Naive thymus-derived CD8-positive, alpha-beta T cell (primary cell): ENCODE measurements around the gene PRPF40B. TPM values are rescaled to one million over a fixed set of nuclear protein-coding genes. Genes with fewer than 3 reads are reported as not detected.

Experiments used
- ATAC-seq, 2 donors: fragments of 150-1000 bp; cut with Tn5 transposase in 1 of 2; sonication (Bioruptor Pico), chemical (Tn5 transposase) in 1 of 2; 1 replicate in 1 of 2; 2 replicates in 1 of 2; pipeline ENCODE4 v1.10.0; 2021; ENCODE audit warnings: mild to moderate bottlenecking in 2 of 2, moderate library complexity in 2 of 2
- POLR2A ChIA-PET: fragments of 350-600 bp; sonication (Branson Sonifier 250); formaldehyde crosslinking; loops from one replicate; lab custom pipeline; 2021; ENCODE audit warnings: antibody characterized with exemption; lab: Charles Lee
- DNase-seq, 10 donors: peaks; one replicate each; pipeline versions ENCODE4 v3.0.0 to v3.0.0-alpha.2; 2020 to 2022
- H3K27ac Mint-ChIP-seq, 10 donors: one replicate each; pipeline ENCODE4 v1.8.0; 2020 to 2022; ENCODE audit warnings: mild to moderate bottlenecking in 10 of 10, mixed read lengths in 10 of 10, moderate library complexity in 4 of 10, inconsistent platforms in 1 of 10
- H3K27me3 Mint-ChIP-seq, 5 donors: one replicate each; pipeline ENCODE4 v1.8.0; 2021 to 2022; ENCODE audit warnings: mixed read lengths in 5 of 5
- H3K36me3 Mint-ChIP-seq, 3 donors: one replicate each; pipeline ENCODE4 v1.8.0; 2020 to 2022; ENCODE audit warnings: mixed read lengths in 3 of 3, mild to moderate bottlenecking in 2 of 3, inconsistent platforms in 1 of 3
- H3K4me1 Mint-ChIP-seq, 4 donors: one replicate each; pipeline ENCODE4 v1.8.0; 2021 to 2022; ENCODE audit warnings: mixed read lengths in 4 of 4
- H3K4me3 Mint-ChIP-seq, 10 donors: one replicate each; pipeline ENCODE4 v1.8.0; 2020 to 2022; ENCODE audit warnings: mild to moderate bottlenecking in 10 of 10, mixed read lengths in 10 of 10, moderate library complexity in 6 of 10, inconsistent platforms in 1 of 10
- H3K9me3 Mint-ChIP-seq, 9 donors: one replicate each; pipeline ENCODE4 v1.8.0; 2020 to 2022; ENCODE audit warnings: mixed read lengths in 9 of 9, mild to moderate bottlenecking in 3 of 9, inconsistent platforms in 1 of 9, moderate library complexity in 1 of 9
- polyA plus RNA-seq, 3 donors: library from polyadenylated mRNA; unstranded; fragments of 300-500 nt; fragmentation: Illumina TruSeq; gene quantifications; one replicate each; pipeline ENCODE4 v1.2.3, GENCODE V29; 2021
- total RNA-seq, 8 experiments: library from RNA in 2 of 8; stranded (reverse) in 2 of 8; gene quantifications; one replicate each; pipeline ENCODE4 v1.2.3 and lab custom pipeline; 2021 to 2026

PRPF40B gene
- total and polyA plus RNA-seq, 5 experiments from 2014 or later, result 1.5 to 16.7 (median 4.0) TPM

- Mint-ChIP-seq H3K27me3 (peaks cover 5 to 20% (median 9%) of the 10 kb centered on the region in 5 donors), H3K4me3 (no peak overlapping the region), H3K27ac (no peak overlapping the region), H3K9me3 (peaks cover 0 to 11% (median 3%) of the 10 kb centered on the region in 9 donors), H3K36me3 (peaks cover 0 to 6% (median 3%) of the 10 kb centered on the region in 3 donors), H3K4me1 (peaks cover 0 to 2% (median 0%) of the 10 kb centered on the region in 4 donors)
- POLR2A ChIA-PET, result interaction anchor here (0.7 to 1.1 kb wide), 3 partner anchors 10 to 43 kb away, joined by 3 to 5 read pairs (median 4); no protein-coding TSS in a partner anchor
- ATAC-seq (no peak), DNase-seq (no peak)
Measured at GRCh38 chr12:49612210-49612609, 11.2 kb upstream of the PRPF40B start.

- ATAC-seq (no peak), DNase-seq (no peak)
- H3K27ac Mint-ChIP-seq, result no peak overlapping the region
- POLR2A ChIA-PET, result no interaction called here
- peaks cover 0 to 2% (median 0%) of the 10 kb centered on the region in 4 donors for H3K4me1 Mint-ChIP-seq
- H3K36me3 Mint-ChIP-seq, result no peaks in the 10 kb centered on the region
- no peak overlapping the region for H3K4me3 Mint-ChIP-seq
- H3K9me3 Mint-ChIP-seq, result peaks cover 0 to 2% (median 0%) of the 10 kb centered on the region in 9 donors
- H3K27me3 Mint-ChIP-seq, result peaks cover 6 to 23% (median 10%) of the 10 kb centered on the region in 5 donors
Measured at GRCh38 chr12:49615725-49616124, 7.6 kb upstream of the PRPF40B start.

- DNase-seq (no peak), ATAC-seq (no peak)
- peak overlapping the region in 1 of 10 donors; percentile 4 for H3K4me3 Mint-ChIP-seq
- H3K27ac Mint-ChIP-seq, result no peak overlapping the region
- H3K4me1 Mint-ChIP-seq, result peaks cover 3 to 11% (median 9%) of the 10 kb centered on the region in 4 donors
- POLR2A ChIA-PET, result interaction anchor here (0.6 kb wide), 1 partner anchor 46 kb away, joined by 3 read pairs; no protein-coding TSS in a partner anchor
- peaks cover 0 to 2% (median 0%) of the 10 kb centered on the region in 9 donors for H3K9me3 Mint-ChIP-seq
- peaks cover 6 to 23% (median 10%) of the 10 kb centered on the region in 5 donors for H3K27me3 Mint-ChIP-seq
- H3K36me3 Mint-ChIP-seq, result no peaks in the 10 kb centered on the region
Measured at GRCh38 chr12:49616533-49617219, 6.7 kb upstream of the PRPF40B start.

GRCh38 chr12:49618576-49618975, 4.8 kb upstream of the PRPF40B start:
- Mint-ChIP-seq H3K9me3 (peaks cover 0 to 2% (median 0%) of the 10 kb centered on the region in 9 donors), H3K4me3 (no peak overlapping the region), H3K4me1 (peaks cover 8 to 21% (median 14%) of the 10 kb centered on the region in 4 donors), H3K27me3 (peaks cover 2 to 17% (median 9%) of the 10 kb centered on the region in 5 donors), H3K27ac (peak overlapping the region in 1 of 10 donors; percentile 17), H3K36me3 (no peaks in the 10 kb centered on the region)
- POLR2A ChIA-PET, result interaction anchor here (0.6 to 0.7 kb wide), 2 partner anchors 44 to 485 kb away, joined by 3 read pairs; no protein-coding TSS in a partner anchor
- no peak for DNase-seq
- ATAC-seq, result no peak

- DNase-seq, result no peak
- Mint-ChIP-seq H3K27ac (no peak overlapping the region), H3K27me3 (peaks cover 0 to 16% (median 5%) of the 10 kb centered on the region in 5 donors), H3K4me3 (no peak overlapping the region), H3K9me3 (peaks cover 0 to 2% (median 0%) of the 10 kb centered on the region in 9 donors), H3K4me1 (peaks cover 10 to 25% (median 17%) of the 10 kb centered on the region in 4 donors), H3K36me3 (no peaks in the 10 kb centered on the region)
- no peak for ATAC-seq
- POLR2A ChIA-PET, result interaction anchor here (0.6 kb wide), 1 partner anchor 485 kb away, joined by 3 read pairs; no protein-coding TSS in a partner anchor
Measured at GRCh38 chr12:49619286-49619685, 4.1 kb upstream of the PRPF40B start.

- Mint-ChIP-seq H3K4me1 (peaks cover 10 to 31% (median 23%) of the 10 kb centered on the region in 4 donors), H3K36me3 (no peaks in the 10 kb centered on the region), H3K27ac (peak overlapping the region; percentile 82 to 97 (median 92)), H3K4me3 (peak overlapping the region; percentile 82 to 94 (median 91)), H3K9me3 (no peaks in the 10 kb centered on the region), H3K27me3 (peaks cover 0 to 9% (median 0%) of the 10 kb centered on the region in 5 donors)
- DNase-seq (no peak), ATAC-seq (peak in 1 of 2 donors; percentile 10)
- POLR2A ChIA-PET, result interaction anchor here (0.6 to 2.2 kb wide), 14 partner anchors 10 to 1642 kb away, joined by 3 to 10 read pairs (median 3); partner anchors contain the start of genes BCDIN3D, MCRS1 and SPATS2
Measured at GRCh38 chr12:49621651-49622500, 1.5 kb upstream of the PRPF40B start.

GRCh38 chr12:49622501-49623141, 740 bp upstream of the PRPF40B start:
- H3K4me1 Mint-ChIP-seq, result peaks cover 10 to 31% (median 23%) of the 10 kb centered on the region in 4 donors
- peak in 9 of 10 donors; percentile 19 to 74 (median 55) for DNase-seq
- H3K27me3 Mint-ChIP-seq, result peaks cover 0 to 7% (median 0%) of the 10 kb centered on the region in 5 donors
- H3K27ac Mint-ChIP-seq, result peak overlapping the region in 9 of 10 donors; percentile 90 to 97 (median 92)
- peak; percentile 47 to 49 for ATAC-seq
- POLR2A ChIA-PET, result interaction anchor here (0.5 to 2.2 kb wide), 20 partner anchors 9 to 544 kb away, joined by 3 to 16 read pairs (median 4); partner anchors contain the start of genes BCDIN3D, MCRS1, NCKAP5L and SPATS2
- H3K9me3 Mint-ChIP-seq, result no peaks in the 10 kb centered on the region
- peak overlapping the region; percentile 82 to 94 (median 91) for H3K4me3 Mint-ChIP-seq
- H3K36me3 Mint-ChIP-seq, result no peaks in the 10 kb centered on the region

- H3K27ac Mint-ChIP-seq, result peak overlapping the region in 8 of 10 donors; percentile 4 to 84 (median 66)
- peak overlapping the region in 8 of 10 donors; percentile 12 to 64 (median 36) for H3K4me3 Mint-ChIP-seq
- H3K9me3 Mint-ChIP-seq, result no peaks in the 10 kb centered on the region
- POLR2A ChIA-PET, result interaction anchor here (0.6 to 1.7 kb wide), 5 partner anchors 46 to 427 kb away, joined by 3 to 4 read pairs (median 3); partner anchors contain the start of gene MCRS1
- peaks cover 14 to 31% (median 23%) of the 10 kb centered on the region in 4 donors for H3K4me1 Mint-ChIP-seq
- no peak for ATAC-seq
- no peaks in the 10 kb centered on the region for H3K27me3 Mint-ChIP-seq
- DNase-seq, result no peak
- no peaks in the 10 kb centered on the region for H3K36me3 Mint-ChIP-seq
Measured at GRCh38 chr12:49624921-49625577, 1.7 kb downstream of the PRPF40B start.

GRCh38 chr12:49626169-49626835, 2.9 kb downstream of the PRPF40B start:
- ATAC-seq (peak; percentile 15 to 19), DNase-seq (peak in 3 of 10 donors; percentile 14 to 36 (median 29))
- H3K4me3 Mint-ChIP-seq, result no peak overlapping the region
- no peaks in the 10 kb centered on the region for H3K36me3 Mint-ChIP-seq
- POLR2A ChIA-PET, result interaction anchor here (0.6 kb wide), 2 partner anchors 19 to 110 kb away, joined by 3 to 6 read pairs; no protein-coding TSS in a partner anchor
- no peak overlapping the region for H3K27ac Mint-ChIP-seq
- no peaks in the 10 kb centered on the region for H3K27me3 Mint-ChIP-seq
- peaks cover 12 to 25% (median 18%) of the 10 kb centered on the region in 4 donors for H3K4me1 Mint-ChIP-seq
- no peaks in the 10 kb centered on the region for H3K9me3 Mint-ChIP-seq

GRCh38 chr12:49626836-49627235, 3.5 kb downstream of the PRPF40B start:
- no peak for ATAC-seq
- Mint-ChIP-seq H3K36me3 (no peaks in the 10 kb centered on the region), H3K9me3 (no peaks in the 10 kb centered on the region), H3K4me1 (peaks cover 11 to 20% (median 13%) of the 10 kb centered on the region in 4 donors), H3K27me3 (no peaks in the 10 kb centered on the region), H3K4me3 (no peak overlapping the region), H3K27ac (no peak overlapping the region)
- DNase-seq, result no peak
- POLR2A ChIA-PET, result no interaction called here
